DMS114 treated with DMSO at 0.1 percent for 48 hours (cell line): ENCODE results near the gene MOB3C.

Experiments used
- DNase-seq: peaks from one replicate; lab custom pipeline; 2025; ENCODE audit not compliant: unreplicated experiment; lab: John Stamatoyannopoulos, UW

The MOB3C gene

DNA sequence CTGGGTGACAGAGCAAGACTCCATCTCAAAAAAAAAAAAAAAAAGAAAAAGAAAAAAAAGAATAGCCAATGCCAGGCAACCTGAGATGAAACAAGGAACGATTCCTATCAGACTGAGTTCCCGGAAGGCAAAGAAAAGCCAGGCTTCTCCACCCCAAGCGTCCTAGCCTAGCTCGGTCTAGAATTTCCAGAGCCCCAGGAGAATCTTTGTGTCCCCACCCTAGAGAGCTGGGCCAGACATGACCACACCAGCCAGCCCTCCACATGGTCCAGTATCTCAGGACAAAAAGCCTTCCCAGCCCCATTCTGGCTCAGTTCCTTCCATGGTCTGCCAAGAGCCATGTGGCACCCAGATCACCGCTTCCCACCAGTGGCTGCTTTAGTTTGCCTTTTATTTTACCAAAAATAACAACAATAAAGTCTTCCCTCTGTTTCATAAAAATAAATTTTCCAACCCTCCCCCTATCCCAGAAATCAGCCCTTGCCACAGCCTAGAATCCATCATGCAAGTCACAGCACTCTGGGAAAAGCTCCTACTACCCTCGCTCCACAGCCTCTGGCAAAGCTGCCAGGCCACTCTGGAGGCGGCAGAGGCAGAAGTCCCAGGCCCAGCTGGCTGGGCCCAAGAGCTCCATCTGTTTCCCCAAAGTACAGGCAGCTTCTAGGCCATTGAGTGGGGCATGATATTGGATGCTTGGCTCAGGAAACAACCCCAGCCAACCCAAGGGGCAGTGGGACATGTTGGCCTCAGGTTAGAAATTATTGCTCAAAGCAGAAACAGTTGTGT is 9.1 kb downstream of the MOB3C start:
- no peak for DNase-seq

- no peak for DNase-seq
These were observed 10.2 kb downstream of the MOB3C start for GRCh38 chr1:46606255-46606965.

DNA sequence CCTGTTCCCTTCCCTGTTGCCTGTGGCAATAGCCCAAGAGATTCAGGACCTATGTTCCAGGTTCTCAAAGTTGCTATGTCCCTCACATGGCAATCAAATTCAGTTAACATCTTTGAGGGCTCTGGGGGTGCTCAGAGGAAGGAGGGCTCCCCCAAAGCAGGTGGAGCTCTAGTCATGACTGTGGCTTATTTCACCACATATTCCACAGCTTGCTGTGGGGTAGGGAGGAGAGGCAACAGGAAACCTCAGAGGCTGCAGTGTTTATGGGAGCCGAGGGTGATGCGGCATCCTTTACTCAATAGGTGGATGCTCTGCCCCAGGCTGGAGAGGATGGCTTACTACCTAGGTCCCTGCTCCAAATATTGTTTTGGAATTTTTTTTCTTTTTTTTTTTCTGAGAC is 11.4 kb downstream of the MOB3C start:
- DNase-seq: no peak

DNA sequence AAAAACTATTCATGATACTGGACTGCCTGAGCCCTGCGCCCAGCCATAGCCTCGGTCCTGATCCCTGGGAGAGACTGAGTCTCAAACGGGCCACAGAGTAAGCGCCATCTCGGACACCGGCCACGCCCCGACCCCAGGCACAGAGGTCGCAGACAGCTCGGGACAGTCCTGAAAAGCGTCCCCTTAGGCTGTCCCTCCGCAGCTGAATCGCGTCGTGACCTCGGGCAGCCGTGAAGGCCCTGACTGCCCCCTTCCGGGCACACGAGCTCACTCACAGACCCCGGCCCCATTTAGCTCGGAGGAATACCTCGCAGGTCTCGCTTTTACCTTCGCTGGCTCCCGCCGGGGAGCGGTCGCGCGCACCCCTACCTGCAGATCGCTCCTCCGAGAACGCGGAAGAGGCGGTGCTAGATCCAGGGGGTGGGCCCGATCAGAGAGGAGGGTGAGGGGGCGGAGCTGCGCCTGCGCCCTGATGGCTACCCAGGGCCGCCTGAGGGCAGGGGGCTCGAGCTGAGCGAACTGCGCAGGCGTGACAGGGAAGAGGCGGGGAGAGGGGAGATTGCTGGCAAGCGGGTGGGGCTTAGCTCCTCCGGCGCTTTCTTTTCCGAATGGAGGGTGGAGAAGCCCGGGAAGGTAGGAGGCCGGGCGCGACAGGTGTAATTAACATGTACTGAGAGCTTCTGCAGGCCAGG is 12.6 kb downstream of the MOB3C start, which contains the start of gene MKNK1:
Gene MKNK1, minus strand, starts transcription at position 411 of the 692 bp plus-strand sequence. CDS start 20,941 bp downstream, outside the sequence.
- peak; percentile 91 for DNase-seq

- no peak for DNase-seq
These were observed 13.1 kb downstream of the MOB3C start for GRCh38 chr1:46603481-46603857.

- DNase-seq: no peak
These were observed 15.2 kb downstream of the MOB3C start for GRCh38 chr1:46601257-46602007.

DNA sequence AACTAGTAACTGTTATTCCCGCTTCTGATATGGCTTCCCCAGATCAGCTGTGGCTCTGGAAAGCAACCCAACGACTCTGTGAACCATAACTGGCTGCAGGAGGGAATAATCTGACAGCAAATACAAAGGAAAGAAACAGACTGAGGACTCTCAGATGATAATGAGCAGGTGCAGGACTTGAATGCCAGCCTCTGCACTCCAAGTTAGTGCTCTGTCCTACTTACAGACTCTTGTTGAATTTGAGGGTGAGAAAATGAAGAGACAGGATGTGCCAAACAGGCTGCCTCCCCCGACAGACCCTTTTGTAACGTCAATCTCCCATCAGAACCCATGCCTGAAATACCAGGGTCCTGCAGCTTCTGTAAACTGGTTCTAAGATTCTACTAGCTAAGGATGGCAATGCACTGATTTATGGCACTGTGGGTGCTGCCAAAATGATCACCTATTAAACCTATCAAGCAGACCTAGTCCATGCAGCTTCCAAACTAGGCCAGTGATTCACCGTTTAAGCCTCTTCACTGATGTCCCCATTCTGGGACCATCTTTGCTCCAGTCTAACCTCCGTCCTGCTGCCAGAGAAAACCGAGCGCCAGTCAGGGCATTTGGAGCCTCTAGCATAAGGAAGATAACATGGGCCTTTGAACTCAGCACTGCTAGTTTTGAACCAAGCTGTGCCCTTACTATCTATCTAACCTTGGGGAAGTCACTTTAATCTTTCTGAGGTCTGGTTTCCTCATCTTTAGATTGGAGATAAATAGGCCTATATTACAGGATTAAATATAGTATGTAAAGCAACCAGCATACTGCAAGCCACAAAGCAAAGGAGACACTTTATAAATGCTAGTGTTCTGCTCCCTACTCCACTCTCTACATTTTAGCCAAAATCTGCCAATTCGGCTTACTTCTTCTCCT is 17.3 kb downstream of the MOB3C start:
- no peak for DNase-seq

DNA sequence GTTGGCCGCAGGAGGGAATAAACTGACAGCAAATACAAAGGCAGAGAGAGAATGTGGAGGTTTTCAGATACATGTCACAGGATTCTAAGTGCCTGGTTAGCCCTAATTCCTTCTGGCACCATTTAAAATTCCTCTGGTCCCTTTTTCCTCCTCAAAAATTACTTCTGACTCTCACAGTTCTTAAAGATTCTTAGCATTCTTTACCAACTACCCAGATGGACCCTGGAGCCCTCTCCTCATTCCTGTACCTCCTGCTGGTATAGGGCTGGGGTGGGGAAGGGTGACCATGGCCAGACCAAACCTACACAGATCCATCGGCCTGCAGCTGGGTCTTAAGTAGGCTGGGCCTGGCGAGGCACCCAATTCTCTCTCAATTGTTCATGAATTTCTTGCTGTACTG is 19.8 kb downstream of the MOB3C start:
- no peak for DNase-seq

DNA sequence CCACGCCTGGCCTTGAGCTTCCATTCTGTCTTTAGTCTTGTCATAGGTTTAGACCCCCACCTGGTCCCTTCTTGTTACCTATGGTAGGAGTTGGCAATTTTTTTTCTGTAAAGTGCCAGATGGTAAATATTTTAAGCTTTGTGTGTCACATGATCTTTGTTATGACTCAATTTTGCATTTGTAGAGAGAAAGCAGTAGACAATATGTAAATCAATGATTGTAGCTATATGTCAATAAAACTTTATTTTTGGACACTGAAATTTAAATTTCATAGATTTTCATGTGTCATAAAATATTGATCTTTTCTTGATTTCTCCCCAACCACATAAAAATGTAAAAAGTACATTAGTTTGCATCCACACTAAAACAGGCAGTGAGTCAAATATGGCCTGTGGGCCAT is 20.6 kb downstream of the MOB3C start:
- DNase-seq: no peak

- no peak for DNase-seq
These were observed 21.5 kb downstream of the MOB3C start for GRCh38 chr1:46595127-46595526.

DNA sequence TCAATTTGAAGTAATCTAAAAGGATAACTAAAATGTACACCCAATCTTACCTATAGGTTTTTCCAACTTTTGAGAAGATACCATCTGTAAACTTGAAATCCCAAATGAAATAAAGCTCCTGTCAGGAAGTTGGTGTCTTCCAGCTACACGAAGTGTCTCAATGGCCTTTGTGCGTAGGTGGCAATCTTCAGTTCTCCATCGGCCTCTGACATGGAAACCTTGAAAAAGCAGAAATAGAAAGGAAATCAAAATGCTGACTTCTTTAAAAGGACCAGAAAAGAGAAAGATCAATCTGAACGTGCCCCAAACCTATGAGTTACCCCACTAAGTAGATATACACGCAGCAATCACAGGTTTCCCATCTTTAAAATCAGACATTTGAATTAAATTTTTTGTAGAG is 22.5 kb downstream of the MOB3C start:
- no peak for DNase-seq

- no peak for DNase-seq
These were observed 23.8 kb downstream of the MOB3C start for GRCh38 chr1:46592823-46593222.

GRCh38 chr1:46589529-46589928 is 27.1 kb downstream of the MOB3C start:
- DNase-seq: no peak

- no peak for DNase-seq
These were observed 29.5 kb downstream of the MOB3C start for GRCh38 chr1:46587069-46587468.

DNA sequence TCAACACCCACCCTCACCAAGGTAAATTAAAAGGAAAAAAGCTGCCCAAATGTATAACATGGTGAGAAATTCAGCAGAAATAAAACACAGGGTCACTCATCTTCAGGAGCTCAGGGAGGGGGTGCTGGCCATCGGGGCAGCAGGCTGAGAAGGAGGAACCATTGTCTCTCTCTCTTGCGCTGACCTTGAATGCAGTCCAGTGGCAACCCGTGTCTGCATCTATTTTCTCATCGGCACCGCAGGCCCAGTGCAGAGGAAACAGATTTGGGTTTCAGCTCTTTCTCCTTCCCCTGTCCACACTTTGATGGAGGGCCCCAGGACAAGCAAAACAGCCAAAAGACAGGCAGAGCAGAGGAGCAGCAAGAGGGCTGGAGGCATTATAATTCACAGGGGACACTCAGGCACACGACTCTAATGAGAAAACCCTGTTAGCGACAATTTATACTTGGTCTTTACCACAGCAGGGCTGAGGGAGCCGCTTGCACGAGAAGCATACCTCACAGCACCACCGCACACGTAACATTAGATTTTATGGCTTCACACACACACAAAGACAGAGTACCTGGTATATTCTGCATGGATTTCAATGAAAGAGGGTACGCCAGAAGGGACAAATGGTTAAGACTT is 31.2 kb downstream of the MOB3C start:
- DNase-seq: no peak

DNA sequence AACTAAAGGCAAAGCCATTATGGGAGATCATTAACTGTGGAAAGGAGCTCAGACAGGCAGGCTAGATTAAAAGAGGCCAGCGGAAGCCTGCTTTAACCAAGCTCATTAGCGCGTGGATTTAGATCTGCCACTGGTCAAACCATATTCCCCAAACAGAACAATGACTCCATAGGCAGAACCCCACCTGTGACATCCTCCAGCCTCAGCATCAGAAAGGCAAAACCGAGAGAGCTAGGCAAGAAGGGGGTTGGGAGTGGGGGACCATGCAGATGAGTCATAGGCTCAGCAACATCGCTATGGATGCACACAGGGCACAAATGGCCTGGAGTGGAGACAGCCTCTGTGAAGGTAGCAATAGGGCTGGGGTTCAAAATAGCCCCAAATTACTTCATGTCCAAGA is 33.1 kb downstream of the MOB3C start:
- no peak for DNase-seq

GRCh38 chr1:46582972-46583371 is 33.6 kb downstream of the MOB3C start:
- DNase-seq: no peak

DNA sequence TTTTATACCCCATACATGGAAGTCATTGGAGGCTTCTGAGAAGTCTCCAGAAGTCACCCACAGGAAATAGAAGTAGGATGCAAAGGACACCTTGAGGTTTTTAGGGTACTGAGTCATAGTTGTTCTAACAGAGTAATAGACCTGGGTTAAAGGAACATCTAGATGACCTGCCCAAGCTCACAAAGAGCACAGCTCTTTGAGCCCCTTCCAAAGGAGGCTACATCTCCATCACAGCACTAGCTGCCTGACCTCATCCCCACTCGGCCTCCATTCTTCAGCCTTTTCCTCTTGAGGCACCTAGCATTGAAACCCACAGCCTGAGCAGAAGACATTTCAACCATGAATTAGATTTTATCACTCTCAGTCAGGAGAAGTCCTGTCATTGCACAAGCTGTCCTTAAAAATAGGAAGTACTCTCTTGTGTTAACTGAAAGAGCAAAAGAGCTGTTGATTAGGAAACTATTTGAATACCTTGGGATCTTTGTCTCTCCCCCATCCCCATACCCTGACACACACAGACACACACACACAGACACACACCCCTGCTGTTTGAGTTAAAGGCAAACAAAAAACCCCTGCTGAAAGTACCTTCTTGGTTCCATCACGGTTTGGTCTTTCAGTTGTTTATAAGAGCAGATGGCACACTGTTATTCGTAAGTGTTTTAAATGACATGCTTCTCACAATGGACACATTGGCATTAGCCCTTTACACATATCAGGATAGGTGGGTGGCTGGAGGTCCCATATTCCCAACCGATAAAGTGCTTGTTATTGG is 34.7 kb downstream of the MOB3C start:
- DNase-seq: no peak
